Left colon (tissue), 2 donors: ENCODE results near the gene NCKAP5L. TPM values are rescaled to one million over a fixed set of nuclear protein-coding genes. Genes with fewer than 3 reads are reported as not detected.

Source experiments
- ATAC-seq: fragments of 200-7000 bp; cut with Tn5 transposase; one replicate; pipeline ENCODE4 v1.9.1; 2020; ENCODE audit warnings: mild to moderate bottlenecking, moderate library complexity
- DNase-seq, 2 donors: peaks; one replicate each; pipeline ENCODE4 v3.0.0-alpha.2; 2020
- intact Hi-C, 2 donors: fragments of 100-400 bp; cut with DNase I in 1 of 2; cut with micrococcal nuclease in 1 of 2; formaldehyde crosslinking; loops; one replicate each; pipeline versions ENCODE4 v1.11.2 to v1.14.0; 2022; cut with DNase I, micrococcal nuclease
- total RNA-seq, 2 donors: library from RNA; stranded (reverse); fragmentation: NEBNext Ultra II Directional; extraction: Animal tissue kit (Norgen Biotek cat#: 25700); gene quantifications; one replicate each; pipeline ENCODE4 v1.2.1, GENCODE V29; 2021
- donor health status: DM: no; HTN: no; CAD: no.
- donor health status: DM: yes; HTN: yes; CAD: no.

The NCKAP5L gene
- total RNA-seq, 2 donors from 2014 or later, result 3.7 to 4.8 TPM

GRCh38 chr12:49808686-49809380, 19.4 kb downstream of the NCKAP5L start:
- no peak for ATAC-seq

GRCh38 chr12:49807991-49808580, 20.1 kb downstream of the NCKAP5L start:
- DNase-seq, result no peak
- no peak for ATAC-seq
- intact Hi-C loops, result no loop called here

More at GRCh38 chr12:49808686-49809380, 19.4 kb downstream of the NCKAP5L start:
- intact Hi-C loops, result no loop called here
- DNase-seq, result no peak

- no peak for DNase-seq
- intact Hi-C loops, result no loop called here
- ATAC-seq, result no peak
These were observed 21.3 kb downstream of the NCKAP5L start for GRCh38 chr12:49806877-49807276.

GRCh38 chr12:49806321-49806813, 21.8 kb downstream of the NCKAP5L start:
- intact Hi-C loops, result no loop called here
- no peak for DNase-seq
- peak; percentile 55 for ATAC-seq

GRCh38 chr12:49805409-49805808, 22.8 kb downstream of the NCKAP5L start:
- DNase-seq, result no peak
- intact Hi-C loops, result no loop called here
- ATAC-seq, result no peak

- intact Hi-C loops, result no loop called here
- ATAC-seq (no peak), DNase-seq (no peak)
These were observed 23.4 kb downstream of the NCKAP5L start for GRCh38 chr12:49804821-49805220.

- intact Hi-C loops, result no loop called here
- DNase-seq (no peak), ATAC-seq (no peak)
These were observed 24.3 kb downstream of the NCKAP5L start for GRCh38 chr12:49803693-49804450.

GRCh38 chr12:49801141-49802063, 26.8 kb downstream of the NCKAP5L start:
- intact Hi-C loops, result no loop called here
- DNase-seq, result no peak
- no peak for ATAC-seq

GRCh38 chr12:49800421-49801140, 27.6 kb downstream of the NCKAP5L start:
- intact Hi-C loops, result no loop called here
- ATAC-seq, result no peak
- no peak for DNase-seq

- ATAC-seq (no peak), DNase-seq (no peak)
- intact Hi-C loops, result no loop called here
These were observed 29.3 kb downstream of the NCKAP5L start for GRCh38 chr12:49798934-49799333.

- ATAC-seq (no peak), DNase-seq (no peak)
- intact Hi-C loops, result no loop called here
These were observed 30.0 kb downstream of the NCKAP5L start for GRCh38 chr12:49798248-49798647.

GRCh38 chr12:49797449-49797776, 30.8 kb downstream of the NCKAP5L start:
- no peak for DNase-seq
- intact Hi-C loops, result no loop called here
- no peak for ATAC-seq

- ATAC-seq (no peak), DNase-seq (no peak)
- intact Hi-C loops, result no loop called here
These were observed 31.4 kb downstream of the NCKAP5L start for GRCh38 chr12:49796606-49797448.

GRCh38 chr12:49796155-49796554, 32.1 kb downstream of the NCKAP5L start:
- no peak for DNase-seq

GRCh38 chr12:49795654-49796105, 32.5 kb downstream of the NCKAP5L start:
- intact Hi-C loops, result no loop called here
- ATAC-seq (no peak), DNase-seq (no peak)

More at GRCh38 chr12:49796155-49796554, 32.1 kb downstream of the NCKAP5L start:
- intact Hi-C loops, result no loop called here
- ATAC-seq, result no peak

- DNase-seq, result no peak
- intact Hi-C loops, result no loop called here
- no peak for ATAC-seq
These were observed 33.2 kb downstream of the NCKAP5L start for GRCh38 chr12:49794811-49795653.

GRCh38 chr12:49794021-49794420, 34.2 kb downstream of the NCKAP5L start:
- intact Hi-C loops, result no loop called here
- DNase-seq, result no peak
- ATAC-seq, result no peak
